ENCODE data around the gene PRKD1.
"Not testable (repeated sequence)": the region's sequence is repeated elsewhere in the genome, so short reads cannot be mapped to it uniquely, and the experiment has no call there.

PRKD1 gene

DNA sequence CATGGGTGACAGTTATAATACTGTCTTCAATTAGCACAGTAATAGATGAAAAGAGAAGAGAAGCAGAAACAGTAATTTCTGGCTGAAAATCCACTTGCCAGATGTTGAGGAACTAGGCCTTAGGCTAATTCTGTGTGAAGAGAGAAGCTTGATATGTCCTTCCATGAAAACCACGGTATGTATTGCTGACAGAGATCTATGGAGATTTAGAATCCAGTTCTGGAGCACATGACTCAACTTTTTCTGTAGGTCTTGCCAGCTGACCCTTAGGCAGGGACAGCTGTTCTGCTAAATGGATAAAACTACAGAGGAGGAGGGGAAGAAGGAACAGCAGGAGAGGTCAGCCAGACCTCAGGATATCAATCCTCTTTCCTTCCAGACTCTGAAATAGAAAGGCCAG is 211.5 kb downstream of the PRKD1 start:
- CTCF ChIA-PET, result no interaction called here

DNA sequence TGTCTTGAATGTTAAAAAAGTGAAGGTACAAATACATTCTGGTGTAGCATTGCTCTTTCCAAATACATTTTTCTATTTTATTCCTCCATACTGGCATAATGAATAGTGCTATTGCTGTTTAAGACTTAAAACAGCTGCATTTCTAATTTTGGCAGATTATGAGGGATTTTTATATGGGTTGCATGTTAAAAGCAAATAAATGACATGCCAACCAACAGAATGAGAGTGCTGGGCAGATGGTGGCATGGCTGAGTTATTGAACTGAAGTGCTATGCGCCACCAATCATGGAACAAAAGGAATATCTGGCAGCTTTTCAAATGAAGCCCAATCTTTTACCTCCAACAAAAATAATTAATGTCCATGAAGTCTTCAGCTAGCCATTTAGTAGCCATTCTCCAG is 215.0 kb downstream of the PRKD1 start:
- no CpG with 5 or more reads among the region's 1 CpG for WGBS (ENCODE audit: insufficient coverage)
- Histone ChIP-seq H3K27me3 (replicated peaks in 2 of 5; ENCODE audit: control insufficient read depth in 4 of 5, insufficient read depth in 5 of 5, low read length in 4 of 5) (no peaks in the 10 kb centered on the region), H3K36me3 (ENCODE audit: control insufficient read depth in 4 of 4, insufficient read depth in 4 of 4, low read length in 3 of 4) (no peaks in the 10 kb centered on the region), H3K27ac (ENCODE audit: insufficient read depth in 1 of 2, low read depth in 1 of 2, low read length in 2 of 2, poor library complexity in 1 of 2, severe bottlenecking in 2 of 2) (no peak overlapping the region), H3K4me3 (ENCODE audit: control insufficient read depth in 1 of 7, extremely low read depth in 1 of 7, insufficient read depth in 4 of 7, low read depth in 2 of 7, low read length in 6 of 7) (no peak overlapping the region), H3K9me3 (ENCODE audit: control extremely low read depth in 1 of 5, control insufficient read depth in 4 of 5, insufficient read depth in 2 of 5, low read depth in 1 of 5, low read length in 4 of 5) (no peaks in the 10 kb centered on the region), H3K4me1 (ENCODE audit: control extremely low read depth in 1 of 4, control insufficient read depth in 4 of 4, insufficient read depth in 4 of 4, low read length in 3 of 4) (no peaks in the 10 kb centered on the region)
- CTCF ChIA-PET, result no interaction called here
- POLR2A ChIA-PET, result no interaction called here
- DNase-seq, result no peak

More for the DNA sequence above, 211.5 kb downstream of the PRKD1 start:
- no peaks in the 10 kb centered on the region for H3K9me3 ChIP-seq (ENCODE audit: control extremely low read depth in 1 of 5, control insufficient read depth in 4 of 5, insufficient read depth in 2 of 5, low read depth in 1 of 5, low read length in 4 of 5)
- POLR2A ChIA-PET, result no interaction called here
- H3K27me3 ChIP-seq (replicated peaks in 2 of 5; ENCODE audit: control insufficient read depth in 4 of 5, insufficient read depth in 5 of 5, low read length in 4 of 5), result no peaks in the 10 kb centered on the region
- no peak overlapping the region for H3K27ac ChIP-seq (ENCODE audit: insufficient read depth in 1 of 2, low read depth in 1 of 2, low read length in 2 of 2, poor library complexity in 1 of 2, severe bottlenecking in 2 of 2)
- H3K4me3 ChIP-seq (ENCODE audit: control insufficient read depth in 1 of 7, extremely low read depth in 1 of 7, insufficient read depth in 4 of 7, low read depth in 2 of 7, low read length in 6 of 7), result no peak overlapping the region
- H3K36me3 ChIP-seq (ENCODE audit: control insufficient read depth in 4 of 4, insufficient read depth in 4 of 4, low read length in 3 of 4), result no peaks in the 10 kb centered on the region
- no peaks in the 10 kb centered on the region for H3K4me1 ChIP-seq (ENCODE audit: control extremely low read depth in 1 of 4, control insufficient read depth in 4 of 4, insufficient read depth in 4 of 4, low read length in 3 of 4)
- 30% methylated on average over 1 of the region's 1 CpG for WGBS (ENCODE audit: insufficient coverage)
- DNase-seq, result peak in 1 of 3 donors; percentile 1

DNA sequence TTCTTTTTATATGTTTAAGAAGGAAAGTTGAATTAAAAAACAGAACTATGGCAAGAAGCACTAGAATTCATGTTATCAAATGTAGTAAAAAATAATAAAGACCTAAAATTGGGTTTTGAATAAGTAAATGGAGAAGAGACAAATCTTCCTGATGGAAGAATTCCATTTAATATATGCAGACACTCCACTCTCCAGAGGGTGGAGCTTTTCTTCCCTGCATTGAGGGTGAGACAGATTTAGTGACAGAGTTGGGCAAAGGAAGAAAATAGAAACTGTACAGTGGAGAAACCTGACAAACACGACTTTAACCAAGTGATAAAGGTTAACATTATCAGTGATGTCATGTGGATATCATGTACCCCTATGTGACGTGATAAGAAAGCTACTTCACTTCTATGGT is 217.6 kb downstream of the PRKD1 start:
- H3K4me1 ChIP-seq (ENCODE audit: control extremely low read depth in 1 of 4, control insufficient read depth in 4 of 4, insufficient read depth in 4 of 4, low read length in 3 of 4), result no peaks in the 10 kb centered on the region
- no peak for DNase-seq
- 80% methylated on average over 1 of the region's 2 CpGs for WGBS (ENCODE audit: insufficient coverage)
- no peak overlapping the region for H3K4me3 ChIP-seq (ENCODE audit: control insufficient read depth in 1 of 7, extremely low read depth in 1 of 7, insufficient read depth in 4 of 7, low read depth in 2 of 7, low read length in 6 of 7)
- ChIA-PET CTCF (no interaction called here), POLR2A (no interaction called here)
- no peaks in the 10 kb centered on the region for H3K27me3 ChIP-seq (replicated peaks in 2 of 5; ENCODE audit: control insufficient read depth in 4 of 5, insufficient read depth in 5 of 5, low read length in 4 of 5)
- H3K9me3 ChIP-seq (ENCODE audit: control extremely low read depth in 1 of 5, control insufficient read depth in 4 of 5, insufficient read depth in 2 of 5, low read depth in 1 of 5, low read length in 4 of 5), result no peaks in the 10 kb centered on the region
- no peaks in the 10 kb centered on the region for H3K36me3 ChIP-seq (ENCODE audit: control insufficient read depth in 4 of 4, insufficient read depth in 4 of 4, low read length in 3 of 4)
- H3K27ac ChIP-seq (ENCODE audit: insufficient read depth in 1 of 2, low read depth in 1 of 2, low read length in 2 of 2, poor library complexity in 1 of 2, severe bottlenecking in 2 of 2), result no peak overlapping the region

DNA sequence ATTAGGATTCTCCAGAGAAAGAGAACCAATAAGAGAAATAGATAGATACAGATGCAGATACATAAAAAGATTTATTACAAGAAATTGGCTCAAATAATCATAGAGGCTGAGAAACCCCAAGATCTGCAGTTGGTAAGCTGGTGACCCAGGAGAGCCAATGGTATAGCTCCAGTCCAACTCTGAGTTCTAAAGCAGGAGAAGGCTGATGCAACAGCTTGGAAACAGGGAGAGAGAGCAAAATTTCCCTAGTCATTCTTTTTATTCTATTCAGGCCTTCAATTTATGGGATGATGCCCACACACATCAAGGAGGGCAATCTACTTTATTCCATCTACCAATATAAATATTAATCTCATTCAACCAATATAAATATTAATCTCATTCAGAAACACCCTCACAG is 218.2 kb downstream of the PRKD1 start:
- Histone ChIP-seq H3K27me3 (replicated peaks in 2 of 5; ENCODE audit: control insufficient read depth in 4 of 5, insufficient read depth in 5 of 5, low read length in 4 of 5) (no peaks in the 10 kb centered on the region), H3K9me3 (ENCODE audit: control extremely low read depth in 1 of 5, control insufficient read depth in 4 of 5, insufficient read depth in 2 of 5, low read depth in 1 of 5, low read length in 4 of 5) (no peaks in the 10 kb centered on the region), H3K36me3 (ENCODE audit: control insufficient read depth in 4 of 4, insufficient read depth in 4 of 4, low read length in 3 of 4) (no peaks in the 10 kb centered on the region), H3K4me1 (ENCODE audit: control extremely low read depth in 1 of 4, control insufficient read depth in 4 of 4, insufficient read depth in 4 of 4, low read length in 3 of 4) (no peaks in the 10 kb centered on the region), H3K27ac (ENCODE audit: insufficient read depth in 1 of 2, low read depth in 1 of 2, low read length in 2 of 2, poor library complexity in 1 of 2, severe bottlenecking in 2 of 2) (no peak overlapping the region), H3K4me3 (ENCODE audit: control insufficient read depth in 1 of 7, extremely low read depth in 1 of 7, insufficient read depth in 4 of 7, low read depth in 2 of 7, low read length in 6 of 7) (no peak overlapping the region)
- no peak for DNase-seq
- POLR2A ChIA-PET, result no interaction called here
- CTCF ChIA-PET, result no interaction called here

DNA sequence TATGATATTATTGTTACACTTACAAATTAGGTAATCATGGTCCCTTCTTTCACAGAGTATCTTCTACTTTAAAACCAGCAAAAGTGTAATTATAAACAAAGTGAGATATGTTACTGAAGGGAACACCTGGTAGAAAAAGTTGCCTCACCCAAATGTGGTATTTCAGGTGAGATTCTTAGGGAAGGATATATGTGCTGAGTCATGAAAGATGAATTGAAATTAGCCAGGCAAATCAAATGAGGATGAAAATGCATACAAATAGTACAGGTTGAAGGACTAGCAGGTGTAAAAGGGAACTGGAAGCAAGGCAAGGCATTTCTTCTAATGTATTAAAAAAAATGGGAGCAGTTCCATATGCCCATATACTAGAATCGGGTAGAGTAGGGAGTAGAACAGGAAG is 220.9 kb downstream of the PRKD1 start:
- CTCF ChIA-PET, result no interaction called here
- Histone ChIP-seq H3K27me3 (replicated peaks in 2 of 5; ENCODE audit: control insufficient read depth in 4 of 5, insufficient read depth in 5 of 5, low read length in 4 of 5) (no peaks in the 10 kb centered on the region), H3K4me1 (ENCODE audit: control extremely low read depth in 1 of 4, control insufficient read depth in 4 of 4, insufficient read depth in 4 of 4, low read length in 3 of 4) (no peaks in the 10 kb centered on the region), H3K9me3 (ENCODE audit: control extremely low read depth in 1 of 5, control insufficient read depth in 4 of 5, insufficient read depth in 2 of 5, low read depth in 1 of 5, low read length in 4 of 5) (no peaks in the 10 kb centered on the region), H3K36me3 (ENCODE audit: control insufficient read depth in 4 of 4, insufficient read depth in 4 of 4, low read length in 3 of 4) (no peaks in the 10 kb centered on the region), H3K4me3 (ENCODE audit: control insufficient read depth in 1 of 7, extremely low read depth in 1 of 7, insufficient read depth in 4 of 7, low read depth in 2 of 7, low read length in 6 of 7) (no peak overlapping the region), H3K27ac (ENCODE audit: insufficient read depth in 1 of 2, low read depth in 1 of 2, low read length in 2 of 2, poor library complexity in 1 of 2, severe bottlenecking in 2 of 2) (no peak overlapping the region)
- DNase-seq, result no peak
- no CpG with 5 or more reads among the region's 1 CpG for WGBS (ENCODE audit: insufficient coverage)
- POLR2A ChIA-PET, result no interaction called here

DNA sequence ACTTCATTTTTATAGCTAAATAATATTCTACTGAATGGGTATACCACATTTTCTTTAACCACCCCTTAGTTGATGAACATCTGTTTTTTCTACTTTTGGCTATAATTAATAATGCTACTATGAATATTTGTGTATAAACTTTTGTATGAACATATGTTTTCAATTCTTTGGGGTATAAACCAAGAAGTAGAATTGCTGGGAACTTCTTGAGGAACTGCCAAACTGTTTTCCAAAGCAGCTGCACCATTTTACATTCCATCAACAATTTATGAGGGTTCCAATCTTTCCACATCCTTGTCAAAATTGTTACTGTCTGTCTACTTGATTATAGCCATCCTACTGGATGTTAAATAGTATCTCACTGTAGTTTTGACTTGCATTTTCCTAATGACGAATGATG is 221.8 kb downstream of the PRKD1 start:
- H3K27me3 ChIP-seq (replicated peaks in 2 of 5; ENCODE audit: control insufficient read depth in 4 of 5, insufficient read depth in 5 of 5, low read length in 4 of 5), result no peaks in the 10 kb centered on the region
- no peaks in the 10 kb centered on the region for H3K36me3 ChIP-seq (ENCODE audit: control insufficient read depth in 4 of 4, insufficient read depth in 4 of 4, low read length in 3 of 4)
- no peaks in the 10 kb centered on the region for H3K9me3 ChIP-seq (ENCODE audit: control extremely low read depth in 1 of 5, control insufficient read depth in 4 of 5, insufficient read depth in 2 of 5, low read depth in 1 of 5, low read length in 4 of 5)
- ChIA-PET POLR2A (no interaction called here), CTCF (no interaction called here)
- H3K4me3 ChIP-seq (ENCODE audit: control insufficient read depth in 1 of 7, extremely low read depth in 1 of 7, insufficient read depth in 4 of 7, low read depth in 2 of 7, low read length in 6 of 7), result no peak overlapping the region
- no peaks in the 10 kb centered on the region for H3K4me1 ChIP-seq (ENCODE audit: control extremely low read depth in 1 of 4, control insufficient read depth in 4 of 4, insufficient read depth in 4 of 4, low read length in 3 of 4)
- no peak for DNase-seq
- no CpG with 5 or more reads among the region's 1 CpG for WGBS (ENCODE audit: insufficient coverage)
- no peak overlapping the region for H3K27ac ChIP-seq (ENCODE audit: insufficient read depth in 1 of 2, low read depth in 1 of 2, low read length in 2 of 2, poor library complexity in 1 of 2, severe bottlenecking in 2 of 2)

DNA sequence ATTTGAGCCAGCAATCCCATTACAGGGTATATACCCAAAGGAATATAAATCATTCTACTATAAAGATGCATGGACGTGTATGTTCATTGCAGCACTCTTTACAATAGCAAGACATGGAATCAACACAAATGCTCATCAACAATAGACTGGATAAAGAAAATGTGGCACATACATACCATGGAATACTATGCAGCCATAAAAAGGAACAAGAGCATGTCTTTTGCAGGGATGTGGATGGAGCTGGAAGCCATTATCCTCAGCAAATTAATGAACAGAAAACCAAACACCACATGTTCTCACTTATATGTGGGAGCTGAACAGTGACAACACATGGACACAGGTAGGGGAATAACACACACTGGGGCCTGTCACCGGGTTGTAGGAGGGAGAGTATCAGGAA is 238.1 kb downstream of the PRKD1 start:
- DNase-seq; H3K27me3 ChIP-seq (replicated peaks in 2 of 5; ENCODE audit: control insufficient read depth in 4 of 5, insufficient read depth in 5 of 5, low read length in 4 of 5); H3K36me3 ChIP-seq (ENCODE audit: control insufficient read depth in 4 of 4, insufficient read depth in 4 of 4, low read length in 3 of 4); H3K4me3 ChIP-seq (ENCODE audit: control insufficient read depth in 1 of 7, extremely low read depth in 1 of 7, insufficient read depth in 4 of 7, low read depth in 2 of 7, low read length in 6 of 7); H3K9me3 ChIP-seq (ENCODE audit: control extremely low read depth in 1 of 5, control insufficient read depth in 4 of 5, insufficient read depth in 2 of 5, low read depth in 1 of 5, low read length in 4 of 5); H3K27ac ChIP-seq (ENCODE audit: insufficient read depth in 1 of 2, low read depth in 1 of 2, low read length in 2 of 2, poor library complexity in 1 of 2, severe bottlenecking in 2 of 2); CTCF ChIA-PET; POLR2A ChIA-PET; H3K4me1 ChIP-seq (ENCODE audit: control extremely low read depth in 1 of 4, control insufficient read depth in 4 of 4, insufficient read depth in 4 of 4, low read length in 3 of 4): not testable (repeated sequence)
- WGBS (ENCODE audit: insufficient coverage), result 100% methylated on average over 1 of the region's 2 CpGs

DNA sequence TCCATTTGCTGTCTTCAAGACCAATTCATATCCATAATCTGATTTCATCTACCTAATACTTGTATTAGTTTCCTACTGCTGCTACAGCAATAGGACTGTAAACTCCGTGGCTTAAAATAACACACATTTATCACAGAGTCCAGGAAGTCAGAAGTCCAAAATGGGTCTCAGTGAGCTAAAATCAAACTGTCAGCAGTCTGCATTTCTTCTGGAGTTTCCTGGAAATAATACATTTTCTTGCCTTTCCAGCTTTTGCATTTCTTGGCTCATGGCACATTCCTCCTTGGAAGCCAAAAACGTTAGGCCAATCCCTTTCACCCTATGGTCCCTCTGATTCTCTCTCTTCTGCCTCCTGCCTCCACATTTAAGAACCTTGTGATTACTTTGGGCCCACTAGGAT is 239.8 kb downstream of the PRKD1 start:
- POLR2A ChIA-PET, result no interaction called here
- CTCF ChIA-PET, result no interaction called here
- Histone ChIP-seq H3K4me3 (ENCODE audit: control insufficient read depth in 1 of 7, extremely low read depth in 1 of 7, insufficient read depth in 4 of 7, low read depth in 2 of 7, low read length in 6 of 7) (no peak overlapping the region), H3K36me3 (ENCODE audit: control insufficient read depth in 4 of 4, insufficient read depth in 4 of 4, low read length in 3 of 4) (no peaks in the 10 kb centered on the region), H3K4me1 (ENCODE audit: control extremely low read depth in 1 of 4, control insufficient read depth in 4 of 4, insufficient read depth in 4 of 4, low read length in 3 of 4) (no peaks in the 10 kb centered on the region), H3K9me3 (ENCODE audit: control extremely low read depth in 1 of 5, control insufficient read depth in 4 of 5, insufficient read depth in 2 of 5, low read depth in 1 of 5, low read length in 4 of 5) (no peaks in the 10 kb centered on the region), H3K27ac (ENCODE audit: insufficient read depth in 1 of 2, low read depth in 1 of 2, low read length in 2 of 2, poor library complexity in 1 of 2, severe bottlenecking in 2 of 2) (no peak overlapping the region), H3K27me3 (replicated peaks in 2 of 5; ENCODE audit: control insufficient read depth in 4 of 5, insufficient read depth in 5 of 5, low read length in 4 of 5) (no peaks in the 10 kb centered on the region)
- no peak for DNase-seq
- WGBS (ENCODE audit: insufficient coverage), result 82% methylated on average over 2 of the region's 2 CpGs

Data from common myeloid progenitor, CD34-positive (primary cell).